H1 (cell line): ENCODE measurements around the gene DCDC1. TPM values are rescaled to one million over a fixed set of nuclear protein-coding genes. Genes with fewer than 3 reads are reported as not detected.

ENCODE experiments used
- CTCF ChIA-PET: fragments of 300-600 bp; sonication (Branson Sonifier 250); formaldehyde crosslinking; loops from one replicate; lab custom pipeline; 2021; ENCODE audit not compliant: partially characterized antibody; lab: Charles Lee
- POLR2A ChIA-PET: fragments of 300-600 bp; sonication (Branson Sonifier 250); formaldehyde crosslinking; loops from one replicate; lab custom pipeline; 2021; ENCODE audit warnings: inconsistent platforms; ENCODE audit not compliant: partially characterized antibody; lab: Charles Lee
- DNase-seq, 2 experiments: peaks; one replicate each; pipeline versions ENCODE4 v3.0.0 to v3.0.0-alpha.2; 2010 to 2022; ENCODE audit warnings: low spot score in 2 of 2, low read depth in 1 of 2, mixed read lengths in 1 of 2
- FAIRE-seq: peaks from 2 replicates; lab custom pipeline; 2011; peaks lifted over from hg19 to GRCh38; lab: Jason Lieb, UNC
- H2AFZ ChIP-seq: 2 replicates; pipeline ENCODE4 v1.8.1; 2012; ENCODE audit warnings: low read length, inconsistent platforms
- H2AK5ac ChIP-seq: 2 replicates; pipeline ENCODE4 v1.6.1; 2013; ENCODE audit warnings: low read depth, low read length
- H2BK120ac ChIP-seq: replicated peaks from 2 replicates; pipeline ENCODE3; 2013; ENCODE audit warnings: low read depth, low read length, inconsistent platforms
- H2BK12ac ChIP-seq: 2 replicates; pipeline ENCODE4 v1.6.1; 2013; ENCODE audit warnings: low read depth, low read length
- H2BK15ac ChIP-seq: 2 replicates; pipeline ENCODE4 v1.6.1; 2013; ENCODE audit warnings: low read length
- H2BK20ac ChIP-seq: 2 replicates; pipeline ENCODE4 v1.6.1; 2013; ENCODE audit warnings: low read length
- H2BK5ac ChIP-seq: 2 replicates; pipeline ENCODE4 v1.6.1; 2013; ENCODE audit warnings: low read depth, low read length
- H3K14ac ChIP-seq: 2 replicates; pipeline ENCODE4 v1.6.1; 2013; ENCODE audit warnings: inconsistent platforms; ENCODE audit not compliant: insufficient read length
- H3K18ac ChIP-seq: 2 replicates; pipeline ENCODE4 v1.6.1; 2013; ENCODE audit warnings: low read length; ENCODE audit errors: extremely low read depth
- H3K23ac ChIP-seq: 2 replicates; pipeline ENCODE4 v1.6.1; 2013; ENCODE audit warnings: inconsistent platforms; ENCODE audit not compliant: insufficient read length
- H3K23me2 ChIP-seq: 2 replicates; pipeline ENCODE4 v1.6.1; 2013; ENCODE audit warnings: low read depth, low read length
- H3K27ac ChIP-seq: 2 replicates; pipeline ENCODE4 v1.6.1; 2011; ENCODE audit warnings: low read depth, low read length, inconsistent platforms
- H3K27me3 ChIP-seq, 4 experiments: replicated peaks in 1 of 4; 1 replicate in 1 of 4; 2 replicates in 3 of 4; pipeline versions ENCODE4 v1.6.1 to v1.8.1; 2011 to 2013; ENCODE audit warnings: low read length in 3 of 4, mild to moderate bottlenecking in 3 of 4, inconsistent platforms in 2 of 4, mixed read lengths in 2 of 4, moderate library complexity in 1 of 4; ENCODE audit not compliant: control insufficient read depth in 3 of 4, insufficient read depth in 3 of 4; ENCODE audit errors: extremely low read depth in 1 of 4
- H3K36me3 ChIP-seq, 4 experiments: 2 replicates each; pipeline versions ENCODE4 v1.6.1 to v1.8.1; 2011 to 2013; ENCODE audit warnings: mild to moderate bottlenecking in 4 of 4, low read length in 3 of 4, moderate library complexity in 2 of 4, control low read depth in 1 of 4, inconsistent platforms in 1 of 4; ENCODE audit not compliant: insufficient read depth in 4 of 4, control insufficient read depth in 2 of 4
- H3K4ac ChIP-seq: replicated peaks from 2 replicates; pipeline ENCODE3; 2013; ENCODE audit warnings: low read length, low read depth, mixed read lengths, inconsistent platforms; ENCODE audit not compliant: insufficient read length
- H3K4me1 ChIP-seq, 4 experiments: replicated peaks in 1 of 4; 1 replicate in 1 of 4; 2 replicates in 3 of 4; pipeline versions ENCODE4 v1.6.1 to v1.8.1; 2011 to 2013; ENCODE audit warnings: low read length in 3 of 4, inconsistent platforms in 2 of 4, mixed read lengths in 1 of 4; ENCODE audit not compliant: insufficient read depth in 4 of 4, control insufficient read depth in 3 of 4
- H3K4me2 ChIP-seq, 2 experiments: 2 replicates each; pipeline versions ENCODE4 v1.6.1 to v1.8.1; 2011 to 2013; ENCODE audit warnings: low read depth in 2 of 2, low read length in 2 of 2, control low read depth in 1 of 2, inconsistent platforms in 1 of 2, mild to moderate bottlenecking in 1 of 2; ENCODE audit not compliant: insufficient read depth in 1 of 2
- H3K4me3 ChIP-seq, 4 experiments: fragments of 200-600, 300-600 bp in 1 of 4; sonication (generic), shearing (Covaris generic), sonication (Bioruptor Twin) in 1 of 4; 2 replicates each; pipeline versions ENCODE4 v1.5.1 to v1.8.1; 2011 to 2016; ENCODE audit warnings: low read length in 4 of 4, low read depth in 3 of 4, control low read depth in 2 of 4, inconsistent platforms in 2 of 4, mild to moderate bottlenecking in 2 of 4, mixed read lengths in 1 of 4, moderate library complexity in 1 of 4; ENCODE audit not compliant: insufficient read depth in 2 of 4; ENCODE audit errors: extremely low read depth in 1 of 4
- H3K56ac ChIP-seq: replicated peaks from 2 replicates; pipeline ENCODE3; 2013; ENCODE audit warnings: low read depth, mild to moderate bottlenecking, mixed read lengths, low read length, inconsistent platforms; ENCODE audit not compliant: insufficient read length
- H3K79me1 ChIP-seq: 2 replicates; pipeline ENCODE4 v1.6.1; 2013; ENCODE audit warnings: low read depth, low read length, control low read depth
- H3K79me2 ChIP-seq, 2 experiments: 2 replicates each; pipeline versions ENCODE4 v1.6.1 to v1.8.1; 2012 to 2013; ENCODE audit warnings: low read length in 2 of 2, mild to moderate bottlenecking in 2 of 2, inconsistent platforms in 1 of 2; ENCODE audit not compliant: insufficient read depth in 2 of 2, control insufficient read depth in 1 of 2
- H3K9ac ChIP-seq, 4 experiments: replicated peaks in 1 of 4; 1 replicate in 1 of 4; 2 replicates in 3 of 4; pipeline versions ENCODE4 v1.6.1 to v1.8.1; 2011 to 2013; ENCODE audit warnings: low read depth in 3 of 4, low read length in 3 of 4, control low read depth in 2 of 4, mild to moderate bottlenecking in 2 of 4, moderate library complexity in 2 of 4, inconsistent platforms in 1 of 4; ENCODE audit errors: extremely low read depth in 1 of 4
- H3K9me3 ChIP-seq, 2 experiments: 2 replicates each; pipeline versions ENCODE4 v1.6.1 to v1.8.1; 2012 to 2013; ENCODE audit warnings: mild to moderate bottlenecking in 2 of 2, moderate library complexity in 2 of 2, control low read depth in 1 of 2, inconsistent platforms in 1 of 2, low read depth in 1 of 2, low read length in 1 of 2, mixed read lengths in 1 of 2; ENCODE audit not compliant: insufficient read depth in 2 of 2
- H4K20me1 ChIP-seq, 2 experiments: replicated peaks in 1 of 2; 2 replicates each; pipeline versions ENCODE3 to v1.8.1; 2011 to 2013; ENCODE audit warnings: inconsistent platforms in 2 of 2, low read length in 2 of 2, mild to moderate bottlenecking in 1 of 2; ENCODE audit not compliant: insufficient read depth in 2 of 2, control insufficient read depth in 1 of 2
- H4K5ac ChIP-seq: 2 replicates; pipeline ENCODE4 v1.6.1; 2013; ENCODE audit warnings: low read length, low read depth, mixed read lengths, inconsistent platforms; ENCODE audit not compliant: insufficient read length
- H4K8ac ChIP-seq: 2 replicates; pipeline ENCODE4 v1.8.0; 2013; ENCODE audit warnings: mild to moderate bottlenecking, moderate library complexity, low read length, inconsistent platforms; ENCODE audit not compliant: insufficient read depth; ENCODE audit errors: extremely low read depth
- H4K91ac ChIP-seq: replicated peaks from 2 replicates; pipeline ENCODE3; 2013; ENCODE audit warnings: low read length, mixed read lengths, inconsistent platforms; ENCODE audit not compliant: insufficient read length
- ATF2 ChIP-seq: IDR thresholded peaks from 2 replicates; pipeline ENCODE4 v1.6.1; 2012; ENCODE audit warnings: low read length, inconsistent platforms
- BRCA1 ChIP-seq: IDR thresholded peaks from 2 replicates; pipeline ENCODE4 v1.6.1; 2012; ENCODE audit warnings: low read depth, low read length, improper control_type of control experiment
- CBX5 ChIP-seq: fragments of 300-800, 300-1000 bp; sonication (generic); IDR thresholded peaks from 2 replicates; pipeline ENCODE4 v1.7.1; 2016; ENCODE audit warnings: antibody characterized with exemption, low read length, low read depth
- CHD2 ChIP-seq: IDR thresholded peaks from 2 replicates; pipeline ENCODE4 v1.6.1; 2012; ENCODE audit warnings: low read length, improper control_type of control experiment
- GTF2F1 ChIP-seq: IDR thresholded peaks from 2 replicates; pipeline ENCODE4 v1.6.1; 2012; ENCODE audit warnings: low read depth, low read length, improper control_type of control experiment, borderline replicate concordance
- HDAC6 ChIP-seq: IDR thresholded peaks from one replicate; pipeline ENCODE4 v1.7.1; 2012; ENCODE audit warnings: low read depth, mild to moderate bottlenecking, inconsistent platforms, low read length, moderate library complexity
- POLR2A ChIP-seq, 2 experiments: IDR thresholded peaks; 1 replicate in 1 of 2; 2 replicates in 1 of 2; pipeline ENCODE4 v1.6.1; 2011; ENCODE audit warnings: low read depth in 2 of 2, low read length in 2 of 2, mild to moderate bottlenecking in 2 of 2; ENCODE audit errors: control extremely low read depth in 1 of 2
- RAD21 ChIP-seq, 2 experiments: IDR thresholded peaks in 1 of 2; conservative IDR thresholded peaks in 1 of 2; 2 replicates each; pipeline ENCODE4 v1.6.1; 2011; ENCODE audit warnings: low read depth in 2 of 2, low read length in 2 of 2, improper control_type of control experiment in 1 of 2, inconsistent platforms in 1 of 2, mild to moderate bottlenecking in 1 of 2, moderate library complexity in 1 of 2
- RNF2 ChIP-seq: fragments of 200-900, 300-1000 bp; sonication (generic); IDR thresholded peaks from 2 replicates; pipeline ENCODE4 v1.7.1; 2016; ENCODE audit warnings: borderline replicate concordance, low read depth, mild to moderate bottlenecking, antibody characterized with exemption, low read length; ENCODE audit not compliant: poor library complexity, severe bottlenecking; ENCODE audit errors: missing control alignments
- SRF ChIP-seq: IDR thresholded peaks from 2 replicates; pipeline ENCODE4 v1.6.1; 2011; ENCODE audit warnings: mild to moderate bottlenecking, low read depth, low read length, moderate library complexity
- YY1 ChIP-seq: IDR thresholded peaks from 2 replicates; pipeline ENCODE4 v1.6.1; 2011; ENCODE audit warnings: low read depth, mild to moderate bottlenecking, low read length
- WGBS, 2 experiments: shearing (Covaris generic) in 1 of 2; methylation state at CpG; one replicate each; pipeline versions ENCODE4 v1.1.6 to v1.1.7; 2013 to 2015; ENCODE audit warnings: low lambda C conversion rate in 2 of 2, mixed read lengths in 2 of 2, inconsistent platforms in 1 of 2, low coverage in 1 of 2, missing lambda C conversion rate in 1 of 2; ENCODE audit not compliant: insufficient replicate concordance in 2 of 2, insufficient coverage in 1 of 2, insufficient read length in 1 of 2; ENCODE audit errors: extremely low coverage in 1 of 2, missing lambda C conversion rate in 1 of 2; 5-methylcytosine and 5-hydroxymethylcytosine counted together
- polyA plus RNA-seq, 7 experiments: library from polyadenylated mRNA; depleted of rRNA in 3 of 7; stranded (reverse) in 5 of 7; unstranded in 2 of 7; fragments of >200 nt in 5 of 7; fragments of 200-250 nt in 2 of 7; gene quantifications; 1 replicate in 5 of 7; 2 replicates in 1 of 7; 4 replicates in 1 of 7; pipeline versions ENCODE4 v1.2.1 to v1.2.3, GENCODE V29; 2011 to 2013; ENCODE audit warnings: missing spikeins in 2 of 7, mixed read lengths in 2 of 7
- total RNA-seq: library from RNA; stranded (reverse); fragmentation: NEBNext Ultra II Directional; extraction: Animal tissue kit (Norgen Biotek cat#: 25700); gene quantifications from 2 replicates; pipeline ENCODE4 v1.2.1, GENCODE V29; 2021

Gene DCDC1
- total and polyA plus RNA-seq, 2 of the 8 experiments (the other 6 are each of a cell fraction or from before 2014, with no cell fraction given): 0.15 to 0.56 TPM

- no peak overlapping the region for H2AK5ac ChIP-seq
- FAIRE-seq (no peak), DNase-seq (no peak)
- no peaks in the 10 kb centered on the region for H4K20me1 ChIP-seq
- ChIA-PET CTCF (interaction anchor here (2.8 kb wide), 1 partner anchor 26 kb away, joined by 8 read pairs; no protein-coding TSS in a partner anchor), POLR2A (no interaction called here)
- no peak overlapping the region for H2BK20ac ChIP-seq
- no peak overlapping the region for H4K91ac ChIP-seq
- no peaks in the 10 kb centered on the region for H3K4me1 ChIP-seq
- H4K8ac ChIP-seq: no peak overlapping the region
- no peak overlapping the region for H3K9ac ChIP-seq
- no peak overlapping the region for H3K23ac ChIP-seq
- no peak overlapping the region for H2BK15ac ChIP-seq
- H2BK5ac ChIP-seq: no peak overlapping the region
- H3K14ac ChIP-seq: no peak overlapping the region
- H3K79me1 ChIP-seq: no peaks in the 10 kb centered on the region
- WGBS, 2 experiments: 83% methylated on average over 6 of the region's 6 CpGs; no CpG with 5 or more reads in 1 of the 2 experiments
- H3K23me2 ChIP-seq: no peaks in the 10 kb centered on the region
- no peak overlapping the region for H3K27ac ChIP-seq
- H2BK12ac ChIP-seq: no peak overlapping the region
- H2BK120ac ChIP-seq: no peak overlapping the region
- H3K27me3 ChIP-seq: no peaks in the 10 kb centered on the region
- no peaks in the 10 kb centered on the region for H3K79me2 ChIP-seq
- H3K9me3 ChIP-seq: no peaks in the 10 kb centered on the region
- H3K56ac ChIP-seq: no peak overlapping the region
- no peak overlapping the region for H3K4ac ChIP-seq
- H3K4me2 ChIP-seq: no peak overlapping the region
- H3K4me3 ChIP-seq: no peak overlapping the region
- no peak overlapping the region for H4K5ac ChIP-seq
- H2AFZ ChIP-seq: no peak overlapping the region
- no peaks in the 10 kb centered on the region for H3K36me3 ChIP-seq
- no peak overlapping the region for H3K18ac ChIP-seq
- TF ChIP-seq ATF2: no peak
- TF ChIP-seq GTF2F1: no peak
- no peak for TF ChIP-seq YY1
- no peak for TF ChIP-seq BRCA1
- TF ChIP-seq CBX5: no peak
- no peak for TF ChIP-seq HDAC6
- TF ChIP-seq SRF: no peak
- no peak for TF ChIP-seq POLR2A (IDR thresholded peaks at IDR 0.05; ENCODE audit: control extremely low read depth in 1 of 2, low read depth in 2 of 2, low read length in 2 of 2)
- TF ChIP-seq CHD2: no peak
- TF ChIP-seq RNF2: no peak
- no peak for TF ChIP-seq RAD21 (IDR thresholded peaks at IDR 0.05 in 1 of 2, conservative IDR thresholded peaks at IDR 0.05 in 1 of 2; ENCODE audit: low read depth in 2 of 2, low read length in 2 of 2)
These were observed 236.8 kb downstream of the DCDC1 start for GRCh38 chr11:31132531-31133421.
